GM18526 (cell line): Measurements from ENCODE around the gene BCR.

Experiments used
- POLR2A ChIP-seq: IDR thresholded peaks from 3 replicates; pipeline ENCODE4 v1.6.1; 2011; ENCODE audit not compliant: insufficient read length; ENCODE audit errors: extremely low read depth

The BCR gene

DNA sequence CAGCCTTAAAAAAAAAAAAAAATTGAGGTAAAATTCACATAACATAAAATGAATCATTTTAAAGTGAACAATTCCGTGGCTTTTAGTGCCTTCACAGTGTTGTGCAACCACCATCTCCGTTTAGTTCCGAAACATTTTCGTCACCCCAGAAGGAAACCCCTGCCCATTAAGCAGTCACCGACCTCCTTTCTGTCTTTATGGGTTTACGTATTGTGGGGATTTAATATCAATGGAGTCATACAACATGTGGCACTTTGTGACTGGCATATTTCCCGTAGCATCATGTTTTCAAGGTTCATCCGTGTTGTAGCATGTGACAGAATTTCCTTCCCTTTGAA is 65.5 kb downstream of the BCR start:
- no peak for TF ChIP-seq POLR2A

DNA sequence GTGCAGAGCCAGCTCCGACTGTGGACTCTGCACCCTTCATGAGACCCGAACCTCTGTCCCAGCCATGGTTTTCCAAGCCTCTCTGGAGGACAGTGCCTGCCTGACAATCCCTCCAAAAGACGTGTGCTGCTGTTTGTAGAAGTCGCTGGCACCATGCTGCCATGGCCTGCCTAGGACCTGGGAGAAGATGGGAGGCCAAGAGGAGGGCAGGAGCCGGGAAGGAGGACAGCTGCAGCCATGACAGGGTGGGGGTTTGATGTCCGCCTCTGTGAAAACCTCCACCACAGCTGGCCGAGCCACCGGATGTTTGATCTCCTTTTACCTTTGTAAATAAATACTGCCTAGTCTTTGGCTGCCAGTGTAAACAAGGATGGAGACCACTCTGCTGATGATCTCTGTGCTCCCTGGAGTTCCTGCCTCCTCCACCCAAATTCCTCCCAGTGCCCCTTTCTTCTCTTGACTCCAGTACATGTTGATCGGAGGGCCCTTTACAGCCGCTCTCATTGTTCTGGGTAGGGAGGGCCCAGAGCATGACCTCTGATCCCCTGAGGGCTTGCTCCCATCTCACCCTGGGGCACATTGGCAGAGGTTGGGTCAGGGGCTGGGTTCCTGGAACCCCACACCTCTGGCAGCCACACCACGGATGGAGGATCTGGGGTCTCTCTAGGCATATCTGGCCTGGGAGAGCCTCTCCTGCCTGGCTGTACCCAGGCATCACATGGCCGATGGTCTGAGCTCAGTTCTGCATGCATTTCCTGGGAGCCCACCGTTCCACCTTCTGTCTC is 66.9 kb downstream of the BCR start:
- no peak for TF ChIP-seq POLR2A

- no peak for TF ChIP-seq POLR2A
These were observed 68.3 kb downstream of the BCR start for GRCh38 chr22:23248583-23248982.

GRCh38 chr22:23250056-23250784 is 69.9 kb downstream of the BCR start:
- TF ChIP-seq POLR2A = no peak

- TF ChIP-seq POLR2A = no peak
These were observed 70.6 kb downstream of the BCR start for GRCh38 chr22:23250785-23251363.

GRCh38 chr22:23251445-23252093 is 71.3 kb downstream of the BCR start:
- TF ChIP-seq POLR2A = no peak

DNA sequence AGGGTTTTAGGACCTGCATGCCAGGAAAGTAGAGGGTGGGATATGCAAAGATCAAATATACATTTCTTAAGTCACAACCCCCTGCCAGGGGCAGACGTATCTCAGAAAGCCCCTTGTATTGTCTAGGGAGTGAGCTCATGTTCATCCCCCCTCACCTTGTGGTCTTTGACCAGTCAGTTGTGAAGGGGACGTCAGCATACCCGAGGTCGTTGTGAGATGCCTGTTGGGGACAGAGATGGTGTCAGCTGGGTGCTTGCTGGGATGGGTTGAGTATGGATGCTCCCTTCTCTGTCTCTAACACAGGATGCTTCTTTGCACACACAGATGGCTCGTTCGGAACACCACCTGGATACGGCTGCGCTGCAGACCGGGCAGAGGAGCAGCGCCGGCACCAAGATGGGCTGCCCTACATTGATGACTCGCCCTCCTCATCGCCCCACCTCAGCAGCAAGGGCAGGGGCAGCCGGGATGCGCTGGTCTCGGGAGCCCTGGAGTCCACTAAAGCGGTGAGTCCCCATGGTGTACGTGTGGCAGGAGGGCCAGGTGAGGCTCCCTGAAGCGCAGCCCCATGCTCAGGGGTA is 73.3 kb downstream of the BCR start:
- no peak for TF ChIP-seq POLR2A

GRCh38 chr22:23255506-23256170 is 75.3 kb downstream of the BCR start:
- TF ChIP-seq POLR2A = no peak

DNA sequence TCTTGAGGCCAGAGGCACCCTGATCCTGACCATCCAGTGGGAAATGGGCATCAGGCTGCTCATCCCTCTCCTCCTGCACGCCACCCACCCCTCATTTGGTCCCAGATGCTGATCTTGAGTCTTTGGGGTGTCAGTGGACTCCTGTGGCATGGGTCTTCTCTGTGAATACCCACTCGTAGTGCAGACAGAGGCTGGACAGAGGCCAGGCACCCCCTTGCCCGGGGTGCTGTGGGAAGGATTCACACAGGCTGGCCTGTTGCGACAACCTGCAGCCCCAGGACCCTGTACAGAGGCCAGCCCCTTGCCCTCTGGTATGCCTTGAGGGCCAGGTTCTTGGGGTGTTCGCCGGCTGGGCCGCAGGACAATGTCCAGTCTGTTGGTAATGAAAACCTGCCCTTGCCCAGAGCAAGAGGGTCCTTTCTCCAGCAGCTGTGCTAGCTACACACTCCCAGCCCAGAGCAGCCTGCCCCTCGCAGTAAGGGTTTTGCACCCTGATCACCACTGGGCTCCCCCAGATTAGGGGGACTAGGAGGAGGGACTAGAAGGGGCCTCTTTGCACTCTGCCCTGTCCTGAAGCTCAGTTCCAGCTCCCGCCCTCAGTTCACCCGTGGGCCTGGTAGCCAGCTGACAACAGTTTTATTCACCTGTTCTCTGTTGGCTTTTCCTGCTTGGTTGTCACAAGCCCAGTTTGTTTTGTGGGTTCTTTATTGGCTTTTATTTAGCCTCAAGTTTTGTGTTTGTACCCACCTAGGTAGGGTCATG is 76.0 kb downstream of the BCR start:
- TF ChIP-seq POLR2A = no peak

DNA sequence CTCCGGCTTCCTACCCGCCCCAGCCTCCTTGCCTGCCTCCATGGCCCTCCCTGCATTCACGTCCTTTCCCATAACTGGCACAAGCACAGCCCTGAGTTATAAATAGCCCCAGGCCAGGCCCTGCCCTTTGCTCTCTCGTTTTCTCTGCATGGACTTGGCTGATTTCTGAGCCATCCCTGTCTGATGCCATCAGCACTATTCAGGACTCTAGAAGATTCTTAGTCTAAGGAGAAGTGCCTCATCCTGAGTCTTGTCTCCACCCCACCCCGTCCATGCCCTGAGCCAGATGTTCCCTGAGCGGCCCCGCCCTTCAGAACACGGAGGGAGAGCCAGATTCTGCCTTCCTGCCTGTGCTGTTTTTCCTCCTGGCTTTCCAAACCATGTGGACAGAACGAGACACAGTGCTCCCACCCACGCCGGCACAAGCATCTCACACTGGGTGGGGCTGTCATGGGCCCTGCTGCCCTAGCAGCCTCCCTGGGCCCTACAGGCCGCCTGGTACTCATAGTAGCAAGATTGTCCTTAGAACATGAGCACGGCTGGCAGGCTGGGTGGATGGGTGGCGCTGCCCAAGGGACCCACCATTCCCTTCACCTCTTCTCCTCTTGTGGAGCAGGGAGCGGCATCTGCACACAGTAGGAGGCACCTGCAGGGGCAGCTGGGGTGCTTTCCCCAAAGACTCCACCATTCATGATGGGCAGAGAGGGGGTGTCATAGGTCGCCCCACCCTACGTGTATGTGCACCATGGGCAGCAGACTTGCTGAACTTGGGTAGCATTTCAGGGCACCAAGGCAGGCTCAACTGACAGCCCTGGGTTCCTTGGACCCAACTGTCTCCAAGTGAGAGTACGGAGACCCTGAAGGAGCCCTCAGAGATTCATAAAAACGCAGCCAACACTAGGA is 76.9 kb downstream of the BCR start:
- TF ChIP-seq POLR2A = no peak

DNA sequence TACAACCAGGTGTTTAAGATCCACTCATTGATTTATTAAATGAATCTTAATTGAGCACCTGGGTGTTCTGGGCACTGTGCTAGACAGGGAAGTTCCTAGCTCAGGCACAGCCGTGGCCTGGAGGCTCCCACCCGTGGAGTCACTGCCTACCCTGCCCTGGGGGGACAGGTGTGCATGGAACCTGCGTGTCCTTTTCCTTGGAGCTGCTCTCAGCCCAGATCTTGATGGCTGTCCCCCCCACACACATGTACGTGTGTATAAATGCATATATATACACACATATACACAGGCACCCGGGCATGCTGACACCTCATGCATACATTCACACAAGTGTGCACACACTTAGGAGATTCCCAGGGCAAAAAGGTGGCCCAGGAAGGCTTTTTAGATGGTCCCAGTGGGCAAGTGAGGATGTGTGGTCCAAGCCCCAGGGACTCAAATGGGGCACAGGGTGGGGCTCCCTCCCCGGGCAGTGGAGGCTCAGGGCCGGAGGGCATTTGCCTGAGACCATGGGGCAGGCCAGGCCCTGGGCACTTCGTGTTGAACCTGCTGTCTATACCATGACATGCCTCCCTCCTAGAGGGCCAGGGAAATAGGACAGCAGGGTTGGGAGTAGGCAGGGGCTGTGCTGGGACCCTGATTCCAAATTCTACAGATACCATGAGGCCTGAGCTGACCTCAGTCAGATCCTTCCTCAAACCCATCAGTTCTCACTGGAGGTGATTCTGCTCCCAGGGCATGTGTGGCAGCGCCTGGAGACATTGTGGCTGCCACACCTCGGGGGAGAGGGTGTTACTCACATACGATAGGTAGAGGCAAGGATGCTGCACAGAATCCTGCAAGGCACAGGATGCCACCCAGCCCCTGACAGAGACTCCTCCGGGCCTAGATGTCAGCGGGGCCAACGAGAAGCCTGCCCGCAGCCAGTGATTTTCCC is 77.8 kb downstream of the BCR start:
- no peak for TF ChIP-seq POLR2A

- no peak for TF ChIP-seq POLR2A
These were observed 78.5 kb downstream of the BCR start for GRCh38 chr22:23258826-23259170.
